ENCODE data around the gene THAP10.

Gene THAP10

DNA sequence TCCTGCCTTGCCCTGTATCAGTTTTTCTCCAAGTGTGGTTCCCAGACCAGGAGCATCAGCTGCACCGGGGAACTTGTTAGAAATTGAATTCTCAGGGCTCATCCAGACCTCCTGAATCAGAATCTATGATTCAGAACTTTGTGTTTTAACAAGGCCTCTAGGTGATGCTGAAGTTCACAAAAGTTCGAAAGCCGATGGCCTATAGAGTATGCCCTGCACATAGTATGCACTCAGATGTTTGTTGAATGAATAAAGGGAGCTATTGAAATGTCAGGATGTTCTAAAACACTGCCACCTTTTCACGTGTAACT lies 37.6 kb downstream of the THAP10 start:
- DNase-seq (ENCODE audit: extremely low read depth, low read depth), result no peak
- H3K4me3 ChIP-seq (replicated peaks; ENCODE audit: low read depth, low read length), result peak overlapping the region; percentile 84
- no peak for TF ChIP-seq CTCF (IDR thresholded peaks at IDR 0.05; ENCODE audit: low read depth, low read length, missing control alignments)

DNA sequence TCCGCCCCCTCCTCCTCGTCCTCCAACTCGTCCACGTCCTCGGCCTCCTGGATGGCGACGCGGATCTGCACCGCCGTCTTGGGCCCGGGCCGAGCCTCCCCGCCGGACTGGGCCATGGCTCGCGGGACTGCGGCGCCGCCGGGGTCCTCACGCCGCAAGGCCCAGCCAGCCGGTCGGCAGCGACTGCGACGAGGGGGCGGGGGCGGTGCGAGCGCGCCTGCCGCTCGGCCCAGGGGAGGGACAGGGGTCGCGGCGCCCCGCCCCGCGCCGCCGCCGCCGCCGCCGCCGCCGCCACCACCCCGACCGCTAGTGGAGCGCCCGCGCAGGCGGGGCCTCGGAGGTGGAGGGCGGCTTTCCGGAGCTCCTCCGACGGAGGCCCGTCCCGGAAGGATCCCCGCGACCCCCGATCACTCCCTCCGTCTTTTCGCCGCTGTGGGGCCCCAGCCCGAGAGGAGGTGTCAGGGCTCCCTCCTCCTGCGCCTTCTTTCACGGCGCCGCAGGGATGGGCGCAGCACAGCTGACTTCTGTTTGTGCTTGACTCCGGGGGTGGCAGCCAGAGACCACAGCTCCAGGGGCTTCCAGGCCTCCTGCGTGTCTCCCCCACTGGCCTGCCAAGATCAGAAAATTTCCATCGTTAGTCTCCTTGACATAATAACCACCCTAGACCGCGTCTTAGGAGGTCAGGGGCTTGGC lies 38.1 kb downstream of the THAP10 start, which contains the start of gene LARP6:
Gene LARP6, minus strand, starts transcription at position 185 of the 693 bp plus-strand sequence. Its CDS starts 69 bp downstream, at position 116.
- DNase-seq (ENCODE audit: extremely low read depth, low read depth), result no peak
- no peak for TF ChIP-seq CTCF (IDR thresholded peaks at IDR 0.05; ENCODE audit: low read depth, low read length, missing control alignments)
- H3K4me3 ChIP-seq (replicated peaks; ENCODE audit: low read depth, low read length), result peak within 1 kb of the TSS; percentile 84

DNA sequence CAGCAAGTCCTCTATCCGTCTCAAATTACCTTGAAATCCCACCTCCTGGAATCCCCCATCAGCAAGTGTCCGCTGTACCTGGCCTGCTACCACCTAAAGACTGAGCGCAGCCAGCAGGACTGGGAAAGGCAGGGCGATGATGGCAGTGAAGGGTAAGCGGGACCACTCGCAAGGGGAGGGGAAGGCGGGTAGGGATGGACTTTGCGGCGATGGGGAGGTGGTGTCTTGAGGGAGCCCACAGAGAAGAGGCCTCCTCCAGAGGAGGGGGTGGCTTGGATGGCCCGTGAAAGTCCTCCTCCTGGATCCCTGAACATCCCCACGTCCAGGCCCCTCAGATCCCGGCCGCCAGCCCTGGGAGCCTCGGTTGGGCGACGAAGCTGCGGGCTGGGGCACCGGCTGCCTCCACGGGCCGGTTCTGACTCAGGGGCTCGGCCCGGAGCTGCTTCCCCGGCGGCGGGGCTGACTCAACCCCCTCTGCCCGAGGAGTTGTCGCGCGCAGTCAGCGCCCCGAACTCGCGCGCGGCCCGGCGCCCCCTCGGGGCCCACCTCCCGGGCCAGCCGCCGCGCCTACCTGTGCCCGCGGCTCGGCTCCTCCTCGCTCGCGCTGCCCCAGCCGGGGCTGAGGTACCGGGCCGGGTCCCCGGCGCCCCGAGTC lies 38.8 kb downstream of the THAP10 start:
- H3K4me3 ChIP-seq (replicated peaks; ENCODE audit: low read depth, low read length), result peak overlapping the region; percentile 84
- TF ChIP-seq CTCF (IDR thresholded peaks at IDR 0.05; ENCODE audit: low read depth, low read length, missing control alignments), result no peak
- DNase-seq (ENCODE audit: extremely low read depth, low read depth), result no peak

DNA sequence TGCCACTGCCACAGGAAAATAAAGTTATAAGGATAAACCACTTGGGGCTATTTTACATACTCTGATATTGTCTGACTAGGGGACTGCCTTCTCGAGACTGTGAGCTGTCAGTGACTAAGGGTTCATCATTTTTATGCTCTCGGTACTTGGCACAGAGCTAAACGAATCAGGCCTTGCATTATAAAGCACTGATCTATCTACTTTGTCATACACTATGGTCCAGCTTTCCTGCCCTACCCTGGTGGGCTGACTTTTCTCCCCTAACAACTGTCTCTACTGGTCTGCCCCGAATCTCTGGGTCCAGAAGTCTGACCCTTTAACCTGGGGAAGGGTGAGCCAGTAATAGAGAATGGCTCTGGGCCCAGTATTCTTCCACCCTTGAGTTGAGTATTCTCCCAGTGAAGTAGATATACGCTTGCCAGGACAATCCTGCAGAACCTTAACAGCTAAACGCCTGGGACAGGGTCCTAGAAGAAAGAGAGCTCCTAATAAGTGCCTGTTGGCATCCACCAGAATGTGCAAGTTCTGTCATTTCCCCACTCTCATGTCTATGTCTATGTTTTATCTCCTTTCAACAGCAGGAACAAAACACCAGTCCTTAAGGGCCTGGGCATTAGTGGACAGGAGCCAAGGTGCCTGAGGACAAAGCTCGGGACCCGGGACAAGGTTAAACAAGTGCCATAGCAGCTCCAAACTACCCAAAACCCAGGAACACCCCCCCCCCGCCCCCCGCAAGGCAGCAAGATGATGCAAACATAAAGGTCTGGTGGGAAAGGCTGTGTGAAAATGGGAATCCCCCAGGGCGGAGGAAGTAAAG lies 39.5 kb downstream of the THAP10 start:
- H3K4me3 ChIP-seq (replicated peaks; ENCODE audit: low read depth, low read length), result peak overlapping the region; percentile 84
- no peak for TF ChIP-seq CTCF (IDR thresholded peaks at IDR 0.05; ENCODE audit: low read depth, low read length, missing control alignments)
- no peak for DNase-seq (ENCODE audit: extremely low read depth, low read depth)

GRCh38 chr15:70851889-70852288 lies 40.3 kb downstream of the THAP10 start:
- H3K4me3 ChIP-seq (replicated peaks; ENCODE audit: low read depth, low read length), result peak overlapping the region; percentile 84
- no peak for TF ChIP-seq CTCF (IDR thresholded peaks at IDR 0.05; ENCODE audit: low read depth, low read length, missing control alignments)
- no peak for DNase-seq (ENCODE audit: extremely low read depth, low read depth)

DNA sequence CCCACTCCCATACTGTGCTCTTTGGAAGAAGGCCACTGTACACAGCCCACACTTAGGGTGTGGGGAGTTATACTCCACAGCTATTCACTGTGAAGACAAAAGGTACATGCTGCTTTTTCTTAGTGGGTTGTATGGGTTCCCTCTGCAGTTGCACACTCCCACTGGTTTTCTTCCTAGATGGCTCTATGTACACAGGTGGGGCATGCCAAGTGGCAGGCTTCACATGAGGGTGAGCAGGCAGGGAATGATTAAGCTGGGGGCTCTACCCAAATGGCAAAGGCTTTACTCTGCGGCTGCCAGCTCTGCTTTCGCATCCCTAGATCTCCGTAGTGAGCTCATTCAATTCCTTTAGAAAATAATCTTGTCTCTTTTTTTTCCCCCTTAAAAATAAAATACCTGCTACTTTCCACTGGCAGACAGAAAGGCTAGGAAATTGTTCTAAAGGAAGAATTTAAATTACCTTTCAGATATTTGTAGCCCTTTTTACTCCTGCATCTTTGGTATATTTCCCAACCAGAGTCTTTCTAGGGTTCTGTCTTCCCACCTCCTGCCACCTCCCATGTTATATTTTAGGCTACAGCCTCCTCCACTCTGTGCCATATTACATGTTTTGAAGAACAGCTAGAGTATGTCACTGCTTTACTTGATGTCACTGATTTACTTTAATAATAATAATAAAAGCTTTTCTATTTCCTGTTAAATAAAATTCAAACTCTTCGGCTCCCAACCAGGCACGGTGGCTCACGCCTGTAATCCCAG lies 46.5 kb downstream of the THAP10 start:
- no peak for DNase-seq (ENCODE audit: extremely low read depth, low read depth)
- no peak for TF ChIP-seq CTCF (IDR thresholded peaks at IDR 0.05; ENCODE audit: low read depth, low read length, missing control alignments)
- H3K4me3 ChIP-seq (replicated peaks; ENCODE audit: low read depth, low read length), result no peak overlapping the region
